Keratinocyte (primary cell): ENCODE data around the gene CFAP46.

Source experiments
- EZH2 ChIP-seq: IDR thresholded peaks from one replicate; pipeline ENCODE4 v1.6.1; 2012; ENCODE audit warnings: inconsistent platforms, mild to moderate bottlenecking, low read length, moderate library complexity
- TF ChIP-seq, protein P1 (sequence below), 3 experiments: IDR thresholded peaks in 1 of 3; conservative IDR thresholded peaks in 1 of 3; optimal IDR thresholded peaks in 1 of 3; 2 replicates in 2 of 3; 3 replicates in 1 of 3; pipeline versions ENCODE3 to v1.5.1; 2011; ENCODE audit warnings: low read length in 3 of 3, mild to moderate bottlenecking in 3 of 3, moderate library complexity in 2 of 3, control low read depth in 1 of 3, inconsistent platforms in 1 of 3; ENCODE audit not compliant: insufficient read depth in 2 of 3; ENCODE audit errors: extremely low read depth in 1 of 3

DNA sequence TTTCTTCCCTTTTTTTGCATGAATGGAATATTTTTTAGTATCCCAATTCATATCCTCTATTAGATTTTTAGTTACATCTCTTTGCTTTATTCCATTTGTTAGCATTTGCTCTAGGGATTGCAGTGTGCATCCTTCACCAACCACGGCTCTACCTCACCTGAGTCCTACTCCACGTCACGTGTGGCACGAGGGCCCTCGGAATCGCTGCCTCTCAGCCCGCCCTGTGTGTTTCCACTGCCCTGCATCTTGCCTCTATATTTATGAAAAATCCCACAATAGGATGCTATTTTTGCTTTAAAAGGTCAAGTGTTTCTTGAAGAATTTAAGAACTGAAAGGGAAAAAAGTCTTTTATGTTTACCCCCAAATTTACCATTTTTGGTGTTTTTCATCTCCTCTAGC lies 41.0 kb downstream of the CFAP46 start:
- TF ChIP-seq, protein P1, sequence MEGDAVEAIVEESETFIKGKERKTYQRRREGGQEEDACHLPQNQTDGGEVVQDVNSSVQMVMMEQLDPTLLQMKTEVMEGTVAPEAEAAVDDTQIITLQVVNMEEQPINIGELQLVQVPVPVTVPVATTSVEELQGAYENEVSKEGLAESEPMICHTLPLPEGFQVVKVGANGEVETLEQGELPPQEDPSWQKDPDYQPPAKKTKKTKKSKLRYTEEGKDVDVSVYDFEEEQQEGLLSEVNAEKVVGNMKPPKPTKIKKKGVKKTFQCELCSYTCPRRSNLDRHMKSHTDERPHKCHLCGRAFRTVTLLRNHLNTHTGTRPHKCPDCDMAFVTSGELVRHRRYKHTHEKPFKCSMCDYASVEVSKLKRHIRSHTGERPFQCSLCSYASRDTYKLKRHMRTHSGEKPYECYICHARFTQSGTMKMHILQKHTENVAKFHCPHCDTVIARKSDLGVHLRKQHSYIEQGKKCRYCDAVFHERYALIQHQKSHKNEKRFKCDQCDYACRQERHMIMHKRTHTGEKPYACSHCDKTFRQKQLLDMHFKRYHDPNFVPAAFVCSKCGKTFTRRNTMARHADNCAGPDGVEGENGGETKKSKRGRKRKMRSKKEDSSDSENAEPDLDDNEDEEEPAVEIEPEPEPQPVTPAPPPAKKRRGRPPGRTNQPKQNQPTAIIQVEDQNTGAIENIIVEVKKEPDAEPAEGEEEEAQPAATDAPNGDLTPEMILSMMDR (optimal IDR thresholded peaks at IDR 0.05 in 1 of 3, IDR thresholded peaks at IDR 0.05 in 1 of 3, conservative IDR thresholded peaks at IDR 0.05 in 1 of 3; ENCODE audit: extremely low read depth in 1 of 3, insufficient read depth in 2 of 3, low read length in 3 of 3) = no peak
- no peak for TF ChIP-seq EZH2
